Ammon's horn (tissue), 1 donor: Measurements from ENCODE around the gene PEX16.

Experiments
- DNase-seq: peaks from one replicate; pipeline ENCODE4 v3.0.0-alpha.2; 2016; ENCODE audit warnings: low spot score

Gene PEX16

DNA sequence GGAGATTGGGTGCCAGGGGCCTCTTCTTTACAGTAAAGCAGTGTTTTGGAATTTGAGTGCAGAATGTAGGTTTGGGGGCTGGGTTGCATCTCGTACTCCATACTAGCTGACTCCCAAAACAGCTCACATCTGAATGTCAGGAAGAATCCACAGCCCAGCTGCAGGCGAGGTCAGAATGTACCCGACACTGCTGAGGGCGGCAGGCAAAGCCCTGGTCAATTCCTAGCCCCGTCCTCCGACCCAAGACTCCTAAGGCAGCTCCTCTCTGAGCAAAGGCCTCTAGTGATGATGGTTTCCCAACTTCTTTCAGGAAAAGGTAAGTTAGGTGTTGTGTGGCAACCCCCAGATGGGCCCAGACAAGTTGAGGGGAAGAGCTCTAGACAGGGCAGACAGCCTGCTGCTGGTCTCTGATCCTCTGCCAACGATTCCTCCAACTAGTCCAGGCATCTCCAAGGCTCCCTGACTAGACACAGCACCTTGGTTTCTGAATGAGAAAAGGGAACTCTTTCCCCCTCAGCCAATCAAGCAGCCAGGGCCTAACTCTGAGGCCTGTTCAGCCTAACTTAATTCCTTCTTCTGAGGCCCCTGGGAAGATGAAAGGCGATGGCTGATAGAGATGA, 13.4 kb upstream of the PEX16 start:
- no peak for DNase-seq

DNA sequence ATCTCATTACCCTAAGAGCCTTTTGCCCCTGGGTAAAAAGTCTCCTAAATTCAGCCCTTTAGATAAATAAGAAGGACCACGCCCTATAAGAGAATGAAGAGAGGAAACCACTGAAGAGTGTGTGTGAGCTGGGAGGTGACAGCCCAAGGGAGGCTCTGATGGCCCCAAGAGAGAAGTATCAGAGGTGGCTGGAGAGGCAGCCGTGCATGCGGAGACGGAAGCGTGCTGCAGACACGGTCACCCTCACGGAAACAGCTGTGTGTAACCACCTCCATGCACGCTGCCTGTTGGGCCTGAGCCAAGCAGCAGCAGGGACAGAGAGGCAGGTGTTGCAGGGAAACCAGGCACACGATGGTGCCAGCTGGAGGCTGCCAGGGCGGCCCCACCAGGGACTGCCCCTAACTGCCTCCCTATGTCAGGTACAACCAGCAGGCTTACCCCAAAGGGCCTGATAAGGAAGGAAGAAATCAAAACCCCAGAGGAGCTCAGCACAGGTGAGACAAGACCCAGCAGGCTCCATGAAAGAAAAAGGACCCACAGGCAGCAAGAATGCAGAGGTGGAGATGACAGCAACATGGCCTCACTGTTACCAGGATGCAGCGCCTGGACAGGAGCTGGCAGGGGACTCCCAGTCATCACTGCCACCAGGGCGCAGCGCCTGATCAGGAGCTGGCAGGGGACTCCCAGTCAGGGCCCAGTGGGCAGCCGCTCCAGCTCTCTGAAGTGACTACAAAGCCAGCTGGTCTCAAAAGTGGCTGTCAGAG, 12.5 kb upstream of the PEX16 start:
- no peak for DNase-seq

DNA sequence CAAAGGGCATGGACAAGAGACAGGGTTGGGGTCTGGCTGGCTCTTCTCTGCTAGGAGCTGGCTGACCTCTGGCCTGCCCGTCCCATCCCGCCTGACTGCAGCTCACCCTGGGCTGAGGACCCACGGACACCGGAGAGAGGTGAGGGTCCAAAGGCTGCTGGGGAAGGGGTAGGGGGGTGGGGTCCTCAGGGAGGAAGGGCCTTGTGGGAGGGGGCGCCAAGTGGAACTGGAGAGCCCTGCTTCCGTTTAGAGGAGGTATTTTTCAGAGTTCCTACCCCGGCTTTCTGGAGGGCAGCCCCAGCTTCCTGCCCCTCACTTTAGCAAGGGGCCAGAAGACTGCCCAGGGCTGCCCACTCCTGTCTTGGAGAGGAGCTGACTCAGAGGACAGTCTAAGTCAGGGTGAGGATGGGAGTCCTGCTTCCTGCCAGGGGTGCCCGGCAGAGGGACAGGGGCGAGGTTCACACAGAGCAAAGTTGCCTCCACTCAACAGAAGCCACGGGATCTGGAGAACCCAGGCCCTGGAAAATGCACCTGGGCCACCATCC, 11.9 kb upstream of the PEX16 start:
- no peak for DNase-seq

DNA sequence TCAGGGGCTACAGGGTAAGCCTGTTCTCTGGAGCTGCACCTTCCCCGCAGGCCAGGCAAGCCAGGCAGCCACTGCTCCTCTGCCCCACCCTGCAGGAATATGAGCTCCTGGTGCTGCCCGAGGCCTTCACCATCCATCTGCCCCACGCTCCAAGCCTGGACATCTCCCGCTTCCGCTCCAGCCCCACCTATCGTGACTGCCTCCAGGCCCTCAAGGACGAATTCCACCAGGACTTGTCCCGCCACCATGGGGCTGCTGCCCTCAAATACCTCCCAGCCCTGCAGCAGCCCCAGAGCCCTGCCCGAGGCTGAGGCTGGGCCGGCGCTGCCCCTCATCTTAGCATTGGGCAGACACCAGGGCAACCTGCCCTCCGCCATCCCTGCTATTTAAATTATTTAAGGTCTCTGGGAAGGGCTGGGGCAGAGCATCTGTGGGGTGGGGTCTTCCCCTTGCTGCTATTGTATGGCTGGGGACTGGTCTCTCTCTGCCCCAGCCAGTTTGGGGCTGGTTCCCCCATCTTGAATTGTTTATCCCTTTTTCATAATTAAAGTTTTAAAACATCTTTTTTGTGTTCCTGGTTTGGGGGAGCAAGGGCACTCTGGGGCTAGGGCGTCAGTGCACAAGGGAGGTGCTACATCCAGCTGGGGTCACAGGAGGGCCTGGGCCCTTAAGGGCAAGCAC, 11.0 kb upstream of the PEX16 start:
- DNase-seq = no peak

DNA sequence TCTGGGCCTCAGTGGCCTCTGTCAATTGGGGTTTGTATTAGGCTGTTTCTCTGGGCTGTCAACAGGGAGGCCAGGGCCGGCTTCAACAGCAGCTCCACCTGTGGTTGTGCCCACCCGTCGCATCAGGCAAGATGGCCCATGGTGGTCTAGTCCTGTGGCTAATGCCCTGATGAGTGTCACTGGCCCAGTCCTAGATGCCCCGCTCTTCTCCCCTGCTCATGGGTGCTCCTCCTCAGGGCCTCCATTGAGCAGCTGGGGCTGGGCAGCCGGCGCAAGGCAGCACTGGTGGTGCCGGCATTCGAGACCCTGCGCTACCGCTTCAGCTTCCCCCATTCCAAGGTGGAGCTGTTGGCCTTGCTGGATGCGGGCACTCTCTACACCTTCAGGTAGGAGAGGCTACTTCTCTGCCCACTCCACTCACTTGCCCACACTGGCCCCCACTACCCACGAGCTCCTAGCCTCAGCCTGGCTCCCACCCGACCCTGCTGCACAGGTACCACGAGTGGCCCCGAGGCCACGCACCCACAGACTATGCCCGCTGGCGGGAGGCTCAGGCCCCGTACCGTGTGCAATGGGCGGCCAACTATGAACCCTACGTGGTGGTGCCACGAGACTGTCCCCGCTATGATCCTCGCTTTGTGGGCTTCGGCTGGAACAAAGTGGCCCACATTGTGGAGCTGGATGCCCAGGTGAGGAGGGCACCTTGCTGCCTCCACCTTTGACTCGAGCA, 10.2 kb upstream of the PEX16 start:
- no peak for DNase-seq

DNA sequence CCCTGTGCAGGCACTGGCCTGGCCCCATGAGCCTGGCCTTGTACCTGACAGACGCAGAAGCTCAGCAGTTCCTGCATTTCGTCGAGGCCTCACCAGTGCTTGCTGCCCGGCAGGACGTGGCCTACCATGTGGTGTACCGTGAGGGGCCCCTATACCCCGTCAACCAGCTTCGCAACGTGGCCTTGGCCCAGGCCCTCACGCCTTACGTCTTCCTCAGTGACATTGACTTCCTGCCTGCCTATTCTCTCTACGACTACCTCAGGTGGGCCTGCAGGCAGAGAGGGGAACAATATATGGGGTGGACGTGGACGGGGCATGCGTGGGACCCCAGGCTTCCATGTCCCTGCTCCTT, 9.6 kb upstream of the PEX16 start:
- DNase-seq = no peak

DNA sequence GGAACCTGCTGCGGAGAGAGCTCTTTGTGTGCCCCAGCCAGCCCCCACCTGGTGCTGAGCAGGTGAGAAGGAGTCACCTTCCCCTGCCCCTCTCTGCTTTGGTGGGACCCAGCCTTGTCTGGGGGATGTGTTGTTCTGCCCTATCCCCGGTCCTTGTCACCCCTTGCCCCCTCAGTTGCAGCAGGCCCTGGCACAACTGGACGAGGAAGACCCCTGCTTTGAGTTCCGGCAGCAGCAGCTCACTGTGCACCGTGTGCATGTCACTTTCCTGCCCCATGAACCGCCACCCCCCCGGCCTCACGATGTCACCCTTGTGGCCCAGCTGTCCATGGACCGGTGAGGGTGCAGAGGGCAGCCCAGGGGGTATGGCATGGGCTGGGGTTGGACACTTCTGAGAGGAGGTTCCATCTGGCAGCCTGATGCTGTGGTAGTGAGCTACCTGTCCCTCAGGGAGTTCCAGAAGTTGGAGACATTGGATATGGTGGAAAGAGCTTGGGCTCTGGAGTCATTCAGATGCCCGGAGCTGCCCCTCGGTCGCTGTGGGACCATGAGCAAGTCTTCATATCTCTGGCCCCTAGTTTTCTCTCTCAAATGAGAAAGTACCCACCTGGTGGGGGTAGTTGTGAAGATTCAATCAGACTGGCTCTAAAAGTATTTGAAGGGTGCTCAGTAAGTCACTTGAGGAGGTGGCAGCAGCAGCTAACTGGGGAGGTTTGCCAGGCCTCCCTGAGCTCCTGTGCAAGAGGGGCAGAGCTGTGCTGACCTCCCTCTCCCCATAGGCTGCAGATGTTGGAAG, 9.1 kb upstream of the PEX16 start:
- no peak for DNase-seq

DNA sequence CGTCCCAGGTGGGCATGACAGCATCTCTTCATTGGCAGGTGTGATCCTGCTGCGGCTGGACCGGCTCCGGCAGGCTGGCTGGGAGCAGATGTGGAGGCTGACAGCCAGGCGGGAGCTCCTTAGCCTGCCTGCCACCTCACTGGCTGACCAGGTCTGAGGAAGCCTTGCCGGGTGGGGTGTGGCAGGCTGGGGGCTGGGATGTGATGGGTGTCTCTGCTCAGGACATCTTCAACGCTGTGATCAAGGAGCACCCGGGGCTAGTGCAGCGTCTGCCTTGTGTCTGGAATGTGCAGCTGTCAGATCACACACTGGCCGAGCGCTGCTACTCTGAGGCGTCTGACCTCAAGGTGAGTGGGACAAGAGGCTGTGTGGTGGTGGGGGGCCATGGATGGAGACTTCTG, 8.3 kb upstream of the PEX16 start:
- no peak for DNase-seq

DNA sequence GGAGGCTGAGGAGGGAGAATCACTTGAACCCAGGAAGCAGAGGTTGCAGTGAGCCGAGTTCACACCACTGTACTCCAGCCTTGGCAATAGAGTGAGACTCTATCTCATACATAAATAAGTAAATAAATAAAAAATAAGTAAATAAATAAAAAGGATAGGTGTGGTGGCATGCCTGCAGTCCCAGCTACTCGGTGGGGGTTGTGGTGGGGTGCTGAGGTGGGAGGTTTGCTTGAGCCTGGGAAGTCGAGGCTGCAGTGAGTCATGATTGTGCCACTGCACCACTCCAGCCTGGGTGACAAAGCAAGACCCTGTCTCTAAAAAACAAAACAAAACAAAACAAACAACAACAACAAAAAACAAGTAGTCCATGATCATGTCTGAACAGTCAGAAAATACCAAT, 7.9 kb upstream of the PEX16 start:
- no peak for DNase-seq

DNA sequence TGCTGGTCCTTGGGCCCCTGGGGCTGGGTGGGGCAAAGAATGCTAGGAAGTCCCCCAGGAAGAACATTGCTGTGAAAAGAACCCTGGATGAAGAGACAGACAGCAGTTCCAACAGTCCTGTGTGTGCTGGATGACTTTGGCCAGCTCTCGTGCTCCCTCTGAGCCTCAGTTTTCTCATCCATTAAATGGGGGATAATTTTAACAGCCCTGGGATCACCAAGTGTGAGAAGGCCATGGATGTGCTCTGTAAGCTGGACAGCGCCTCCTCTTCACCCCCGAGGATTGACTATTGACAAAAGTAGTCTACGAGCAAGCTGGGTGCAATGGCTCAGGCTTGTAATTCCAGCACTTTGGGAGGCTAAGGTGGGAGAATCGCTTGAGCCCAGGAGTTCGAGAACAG, 7.2 kb upstream of the PEX16 start:
- no peak for DNase-seq

DNA sequence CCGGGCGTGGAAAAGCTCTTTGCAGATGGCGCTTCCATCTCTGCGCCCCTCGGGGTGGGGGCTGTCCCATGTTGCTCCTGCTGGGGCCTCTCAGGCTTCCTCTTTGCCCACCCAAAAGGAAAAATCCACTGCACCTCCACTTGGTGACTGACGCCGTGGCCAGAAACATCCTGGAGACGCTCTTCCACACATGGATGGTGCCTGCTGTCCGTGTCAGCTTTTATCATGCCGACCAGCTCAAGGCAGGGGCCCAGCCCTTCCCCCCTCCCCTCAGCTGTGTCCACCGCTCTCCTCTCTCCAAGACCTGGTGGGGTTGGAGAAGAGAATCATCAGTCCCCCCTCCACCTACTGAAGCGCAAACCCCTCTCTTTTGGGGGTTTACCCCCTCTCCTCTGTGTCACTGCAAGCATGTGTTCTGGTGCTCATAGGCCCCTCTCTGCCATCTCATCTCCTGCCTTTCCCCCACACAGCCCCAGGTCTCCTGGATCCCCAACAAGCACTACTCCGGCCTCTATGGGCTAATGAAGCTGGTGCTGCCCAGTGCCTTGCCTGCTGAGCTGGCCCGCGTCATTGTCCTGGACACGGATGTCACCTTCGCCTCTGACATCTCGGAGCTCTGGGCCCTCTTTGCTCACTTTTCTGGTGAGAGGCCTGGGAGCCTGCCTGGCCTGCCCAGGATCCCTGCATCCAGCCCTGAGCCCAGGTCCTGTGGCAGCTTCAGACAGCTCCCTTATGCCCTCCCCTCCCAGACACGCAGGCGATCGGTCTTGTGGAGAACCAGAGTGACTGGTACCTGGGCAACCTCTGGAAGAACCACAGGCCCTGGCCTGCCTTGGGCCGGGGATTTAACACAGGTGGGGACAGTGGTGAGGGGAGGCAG, 6.6 kb upstream of the PEX16 start:
- DNase-seq = no peak

DNA sequence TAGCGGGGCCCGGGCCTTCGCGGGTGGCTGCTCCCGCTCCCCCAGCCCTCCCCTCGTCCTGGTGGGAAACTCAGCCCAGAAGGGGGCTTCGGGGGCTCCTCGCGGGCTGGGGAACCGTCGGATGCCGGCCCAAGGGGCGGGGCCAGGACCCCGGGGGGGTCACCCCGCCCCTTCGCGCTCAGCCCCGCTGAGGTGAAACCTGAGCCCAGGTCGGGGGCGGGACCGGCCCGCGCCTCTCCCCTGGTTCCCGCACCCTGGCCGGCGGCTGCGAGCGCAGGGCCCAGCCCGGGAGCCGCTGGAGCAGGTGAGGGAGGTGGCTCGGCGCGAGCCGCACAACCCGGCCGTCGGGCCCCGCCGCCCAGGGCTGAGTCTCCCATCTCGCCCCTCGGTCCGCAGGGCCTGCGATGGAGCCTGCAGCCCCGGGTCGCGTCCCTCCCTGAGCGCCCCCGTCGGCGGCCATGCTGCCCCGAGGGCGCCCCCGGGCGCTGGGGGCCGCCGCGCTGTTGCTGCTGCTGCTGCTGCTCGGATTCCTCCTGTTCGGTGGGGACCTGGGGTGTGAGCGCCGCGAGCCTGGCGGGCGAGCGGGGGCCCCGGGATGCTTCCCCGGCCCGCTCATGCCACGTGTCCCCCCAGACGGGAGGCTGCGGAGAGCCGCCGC, 4.9 kb upstream of the PEX16 start, which contains the start of gene LARGE2:
TSS of gene LARGE2 (plus strand) at position 232 of the 658 bp plus-strand sequence. CDS start at position 459, 227 bp downstream.
- no peak for DNase-seq

DNA sequence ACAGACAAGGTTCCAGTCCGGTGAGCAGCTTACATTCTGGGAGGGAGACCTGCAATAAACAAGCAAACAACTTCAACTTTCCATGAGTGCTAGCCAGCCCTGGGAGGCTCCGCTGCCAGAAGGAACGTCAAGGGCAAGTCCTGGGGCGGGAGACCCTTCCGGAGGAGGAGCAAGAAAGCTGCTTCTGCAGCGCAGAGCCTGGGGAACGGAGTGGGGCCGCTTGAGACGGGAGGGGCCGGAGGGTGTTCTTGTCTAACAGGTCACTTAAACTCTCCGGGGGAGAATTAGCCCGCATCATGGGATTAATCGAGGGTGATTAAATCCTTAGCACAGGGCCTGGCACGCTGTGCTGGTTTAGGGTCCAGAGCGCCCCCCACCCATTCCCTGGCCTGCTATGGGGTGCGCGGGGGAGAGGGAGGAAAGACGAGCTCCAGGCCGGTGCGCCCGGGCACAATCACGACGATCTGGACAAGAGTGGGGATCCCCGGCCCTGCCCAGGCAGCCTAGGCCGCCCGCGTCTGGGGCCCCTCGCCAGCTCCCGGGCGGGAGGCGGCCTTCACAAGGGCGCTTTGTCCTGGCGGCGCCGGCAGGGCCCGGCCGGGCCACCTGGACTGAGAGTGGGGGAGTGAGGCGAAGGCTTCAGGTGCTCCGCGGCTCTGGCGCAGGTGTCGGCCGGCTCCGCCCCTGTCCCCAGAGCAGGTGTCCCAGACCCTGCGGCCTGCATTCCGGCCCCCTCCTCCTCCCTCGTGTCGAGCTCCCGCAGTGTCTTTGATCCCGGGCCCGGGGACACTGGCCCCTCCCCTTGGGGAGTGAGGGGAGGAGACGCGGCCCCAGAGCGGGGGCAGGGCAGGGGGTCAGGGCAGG, 4.1 kb upstream of the PEX16 start:
- DNase-seq = no peak

DNA sequence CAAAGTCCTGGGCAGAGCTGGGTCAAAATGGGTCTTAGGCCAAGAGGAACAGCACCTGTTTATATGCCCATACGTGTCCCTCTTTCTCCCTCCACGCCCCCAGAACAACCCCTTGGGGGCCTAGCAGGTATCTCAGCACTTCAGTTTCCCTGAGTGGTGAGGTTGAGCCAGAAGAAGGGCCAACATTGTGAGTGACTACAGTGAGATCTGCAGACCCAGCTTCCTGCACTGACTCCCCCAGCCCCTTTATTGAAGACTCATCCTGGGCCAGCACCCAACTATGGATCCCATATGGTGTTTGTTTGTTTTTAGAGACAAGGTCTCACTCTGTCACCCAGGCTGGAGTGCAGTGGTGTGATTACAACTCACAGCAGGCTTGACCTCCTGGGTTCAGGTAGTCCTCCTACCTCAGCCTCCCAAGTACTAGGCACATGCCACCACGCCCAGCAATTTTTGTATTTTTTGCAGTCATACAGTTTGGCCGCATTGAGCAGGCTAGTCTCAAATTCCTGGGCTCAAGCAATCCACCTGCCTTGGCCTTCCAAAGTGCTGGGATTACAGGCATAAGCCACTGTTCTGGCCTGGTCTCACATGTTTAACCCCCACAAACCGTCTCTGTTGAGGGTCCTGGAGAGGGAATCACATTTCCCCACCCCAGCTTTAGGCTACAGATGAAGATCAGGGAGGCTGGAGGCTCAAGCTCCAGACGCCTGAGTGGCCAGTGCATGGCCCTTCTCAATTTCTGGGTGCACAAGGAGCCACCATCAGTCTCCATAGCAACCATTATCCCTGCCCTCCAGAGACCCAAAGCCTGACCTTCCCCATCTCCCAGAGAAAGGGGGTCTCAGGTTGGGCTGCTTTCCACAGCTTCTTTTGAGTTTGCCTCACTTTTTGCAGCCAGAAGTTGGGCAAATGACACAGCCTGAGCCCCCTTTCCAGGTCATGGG, 3.1 kb upstream of the PEX16 start:
- DNase-seq = no peak

DNA sequence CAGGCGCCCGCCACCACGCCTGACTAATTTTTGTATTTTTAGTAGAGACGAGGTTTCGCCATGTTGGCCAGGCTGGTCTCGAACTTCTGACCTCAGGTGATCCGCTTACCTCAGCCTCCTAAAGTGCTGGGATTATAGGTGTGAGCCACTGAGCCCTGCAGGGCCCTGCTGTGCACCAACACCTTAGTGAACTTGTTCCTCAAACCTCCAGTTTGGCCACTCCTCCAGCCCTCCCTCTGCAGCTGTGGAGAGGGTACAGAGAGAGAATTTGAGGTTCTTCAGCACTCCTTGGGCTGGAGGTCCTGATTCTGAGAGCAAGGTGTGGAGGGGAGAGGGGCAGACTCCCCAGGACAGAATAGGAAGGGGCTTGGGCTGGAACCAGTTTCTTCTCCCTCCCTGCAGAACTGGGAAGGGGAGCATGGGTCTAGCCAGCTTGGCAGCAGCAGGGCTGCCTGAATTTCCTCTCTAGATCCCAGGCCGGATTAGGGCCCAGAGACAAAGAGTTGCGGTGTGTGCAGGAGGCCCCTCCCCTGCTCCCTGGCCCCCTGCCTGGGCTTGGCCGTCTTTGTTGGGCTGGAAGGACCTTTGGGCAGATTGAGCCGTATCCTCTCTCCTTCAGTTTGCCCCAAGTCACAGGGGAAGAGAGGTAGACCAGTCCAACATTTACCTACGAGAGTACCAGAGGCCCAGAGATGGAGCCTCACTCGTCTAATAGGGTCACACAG, 2.3 kb upstream of the PEX16 start:
- no peak for DNase-seq

DNA sequence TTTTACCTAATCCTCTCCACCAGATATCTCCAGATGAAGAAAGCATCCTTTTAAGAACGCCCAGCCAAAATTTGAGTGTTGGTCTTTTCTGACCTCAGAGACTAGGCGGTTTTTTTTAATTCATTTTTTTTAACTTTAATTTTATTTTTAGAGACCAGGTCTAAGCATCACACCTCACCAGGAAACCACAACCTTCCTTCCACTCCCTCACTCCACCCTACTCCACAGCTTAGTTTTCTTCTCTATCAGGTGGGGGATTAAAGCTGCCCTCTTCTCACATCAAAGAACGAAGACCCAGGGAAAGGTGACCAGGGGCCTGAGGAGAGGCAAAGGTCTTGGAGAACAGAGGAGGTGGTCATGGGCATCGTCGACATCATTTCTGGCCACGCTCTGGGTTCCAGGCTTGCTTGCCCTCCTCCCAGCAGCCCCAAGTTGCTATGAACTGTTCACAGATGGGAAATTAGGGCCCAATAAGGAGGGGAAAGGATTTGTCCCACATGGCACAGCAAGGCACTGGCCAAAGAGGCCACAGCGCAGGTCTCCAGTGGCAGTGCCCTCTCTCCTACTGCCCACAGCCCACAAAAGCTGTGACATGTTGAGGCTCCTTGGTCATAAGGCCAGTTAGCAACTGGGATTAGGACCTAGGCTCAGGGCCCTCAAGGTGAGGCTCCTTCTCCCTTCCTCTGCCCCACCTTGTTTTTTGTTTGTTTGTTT, 1.4 kb upstream of the PEX16 start:
- DNase-seq = no peak
